Hematopoietic multipotent progenitor cell treated with erythropoietin and hydrocortisone succinate and interleukin-3 and kit ligand, for 8 days (in vitro differentiated cells): ENCODE measurements around the gene PRKAR1B.

Experiments used
- DNase-seq: peaks from one replicate; pipeline ENCODE4 v3.0.0-alpha.2; 2015

The PRKAR1B gene

GRCh38 chr7:691361-692045 is 35.6 kb downstream of the PRKAR1B start:
- DNase-seq, result no peak

- DNase-seq, result no peak
These were observed 36.4 kb downstream of the PRKAR1B start for GRCh38 chr7:690478-691360.

GRCh38 chr7:685540-685939 is 41.5 kb downstream of the PRKAR1B start:
- DNase-seq, result no peak

GRCh38 chr7:684416-684815 is 42.7 kb downstream of the PRKAR1B start:
- no peak for DNase-seq

GRCh38 chr7:683526-684205 is 43.4 kb downstream of the PRKAR1B start:
- DNase-seq, result no peak

GRCh38 chr7:682810-683209 is 44.3 kb downstream of the PRKAR1B start:
- no peak for DNase-seq

- DNase-seq, result no peak
These were observed 45.4 kb downstream of the PRKAR1B start for GRCh38 chr7:681551-682307.

- DNase-seq, result no peak
These were observed 46.5 kb downstream of the PRKAR1B start for GRCh38 chr7:680411-681127.

- DNase-seq, result no peak
These were observed 50.1 kb downstream of the PRKAR1B start for GRCh38 chr7:676972-677385.

GRCh38 chr7:676246-676971 is 50.7 kb downstream of the PRKAR1B start:
- DNase-seq, result no peak

GRCh38 chr7:674454-675410 is 52.3 kb downstream of the PRKAR1B start:
- no peak for DNase-seq

GRCh38 chr7:673681-674453 is 53.2 kb downstream of the PRKAR1B start:
- no peak for DNase-seq

- DNase-seq, result no peak
These were observed 54.2 kb downstream of the PRKAR1B start for GRCh38 chr7:672891-673290.

- no peak for DNase-seq
These were observed 55.6 kb downstream of the PRKAR1B start for GRCh38 chr7:671415-672042.

GRCh38 chr7:670501-671390 is 56.3 kb downstream of the PRKAR1B start:
- DNase-seq, result no peak

GRCh38 chr7:668958-669357 is 58.1 kb downstream of the PRKAR1B start:
- DNase-seq, result no peak

GRCh38 chr7:668139-668931 is 58.7 kb downstream of the PRKAR1B start:
- DNase-seq, result no peak
